LNCaP clone FGC (cell line): Measurements from ENCODE around the gene TMEM30B.

Source experiments
- DNase-seq: peaks from one replicate; pipeline ENCODE4 v3.0.0-alpha.2; 2011; ENCODE audit warnings: low read depth
- H3K4me3 ChIP-seq: 2 replicates; pipeline ENCODE4 v1.5.1; 2011; ENCODE audit warnings: mild to moderate bottlenecking, low read depth, low read length, control low read depth
- CTCF ChIP-seq: IDR thresholded peaks from 2 replicates; pipeline ENCODE4 v1.5.1; 2012; ENCODE audit warnings: mild to moderate bottlenecking; ENCODE audit not compliant: control insufficient read depth, insufficient read depth; ENCODE audit errors: extremely low read depth

The TMEM30B gene

GRCh38 chr14:61298824-61299223, 17.7 kb upstream of the TMEM30B start:
- no peak for TF ChIP-seq CTCF
- DNase-seq = no peak
- no peak overlapping the region for H3K4me3 ChIP-seq

- no peak for DNase-seq
- no peak for TF ChIP-seq CTCF
- no peak overlapping the region for H3K4me3 ChIP-seq
Observed at GRCh38 chr14:61297581-61297980, 16.4 kb upstream of the TMEM30B start.

DNA sequence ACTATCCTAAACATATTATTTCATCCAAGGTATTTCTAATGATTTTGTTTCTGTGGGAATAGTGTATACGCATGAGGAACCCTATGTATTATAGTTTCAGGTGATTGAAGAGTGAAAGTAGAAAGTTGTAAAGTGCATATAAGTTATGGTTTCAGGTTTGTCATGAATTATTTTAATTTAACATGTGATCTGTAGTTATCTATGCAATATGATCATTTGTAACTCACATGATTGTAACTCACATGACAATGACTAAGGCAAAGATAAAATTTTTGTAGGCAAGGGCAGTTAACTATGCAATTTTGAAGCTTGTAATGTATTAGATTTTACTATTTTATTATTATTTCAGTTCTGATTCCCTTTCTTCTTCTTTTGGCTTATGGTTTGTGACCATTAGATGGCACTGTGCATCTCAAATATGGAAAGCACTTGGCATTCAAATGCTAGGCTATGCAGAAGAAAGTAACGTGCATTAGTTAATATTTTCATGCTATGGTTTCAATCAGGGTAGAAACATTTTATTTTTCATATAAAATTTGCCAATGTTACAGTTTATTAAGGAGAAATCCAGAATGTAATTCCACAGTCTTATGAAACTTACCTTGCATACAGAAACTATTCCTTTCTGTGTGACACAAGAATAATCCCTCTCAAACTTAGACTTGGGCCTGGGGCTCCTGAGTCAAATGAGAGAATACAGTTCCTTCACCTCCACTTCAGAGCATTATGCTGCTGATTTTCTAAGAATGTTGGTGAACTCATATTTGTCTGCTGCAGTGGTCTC, 15.8 kb upstream of the TMEM30B start:
- peak; percentile 83 for TF ChIP-seq CTCF
- DNase-seq = peak; percentile 36
- H3K4me3 ChIP-seq = no peak overlapping the region

DNA sequence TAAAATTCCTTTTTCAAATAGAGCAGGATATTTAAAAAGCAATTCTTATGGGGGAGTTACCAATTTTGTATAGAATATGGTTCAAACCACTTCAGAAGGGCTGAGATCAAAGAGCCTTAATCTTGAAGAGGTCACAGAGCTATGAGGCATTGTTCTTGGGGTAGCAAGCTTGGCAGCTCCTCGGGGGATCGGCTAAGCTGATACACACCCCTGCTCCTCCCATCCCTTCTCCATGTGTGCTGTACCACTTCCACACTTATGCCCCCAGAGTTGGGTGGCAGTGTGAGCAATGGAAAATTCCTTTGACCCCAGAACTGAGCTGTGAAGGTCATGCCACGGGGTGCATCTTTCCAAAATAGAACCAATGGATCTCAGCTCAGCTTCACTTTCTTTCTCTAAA, 15.0 kb upstream of the TMEM30B start:
- TF ChIP-seq CTCF = no peak
- DNase-seq = no peak

DNA sequence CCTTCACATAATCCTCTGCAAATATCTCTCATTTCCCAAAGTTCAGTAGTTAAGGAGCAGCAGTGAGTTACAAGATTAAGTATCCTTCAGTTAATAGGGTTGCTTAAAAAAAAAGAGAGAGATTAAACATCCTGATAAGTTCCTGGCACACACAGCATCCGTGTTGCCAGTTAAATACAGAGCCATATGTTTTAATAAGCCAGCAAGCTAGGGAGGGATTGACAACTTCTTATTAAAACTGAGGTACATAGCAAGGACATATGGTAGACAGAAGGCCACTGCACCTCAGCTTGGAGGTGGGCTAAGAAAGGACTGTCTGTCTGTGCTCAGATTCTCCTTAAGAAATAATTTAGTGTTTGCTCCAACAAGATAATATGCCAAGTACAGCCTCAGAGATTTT, 9.6 kb upstream of the TMEM30B start:
- no peak overlapping the region for H3K4me3 ChIP-seq
- DNase-seq = peak; percentile 64
- no peak for TF ChIP-seq CTCF

More for the DNA sequence above, 15.0 kb upstream of the TMEM30B start:
- H3K4me3 ChIP-seq = no peak overlapping the region

DNA sequence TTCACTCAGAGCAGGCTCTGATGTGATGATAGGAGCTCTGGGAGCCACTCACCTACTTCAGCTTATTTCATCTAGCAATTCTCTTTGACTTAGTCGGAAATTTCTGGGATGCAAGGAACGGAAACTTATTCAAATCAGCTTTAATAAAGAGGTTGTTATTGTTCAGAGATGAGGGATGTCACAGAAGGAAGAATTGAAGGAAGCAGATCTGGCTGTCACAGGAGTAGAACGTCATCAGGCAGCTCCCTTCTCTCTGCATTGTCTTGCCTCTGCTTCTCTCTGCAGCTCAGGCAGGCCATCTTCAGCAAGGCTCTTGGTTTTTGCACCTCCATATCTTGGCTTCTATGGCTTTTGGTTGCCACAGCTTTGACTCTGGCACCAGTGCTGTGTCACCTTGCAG, 7.6 kb upstream of the TMEM30B start:
- H3K4me3 ChIP-seq = no peak overlapping the region
- no peak for TF ChIP-seq CTCF
- DNase-seq = no peak

- H3K4me3 ChIP-seq = no peak overlapping the region
- DNase-seq = no peak
- TF ChIP-seq CTCF = no peak
Observed at GRCh38 chr14:61288228-61288627, 7.1 kb upstream of the TMEM30B start.
